HK-2 (cell line): ENCODE measurements around the gene ADAMTS2.
"Not testable (repeated sequence)": the region's sequence is repeated elsewhere in the genome, so short reads cannot be mapped to it uniquely, and the experiment has no call there.

Experiments used
- DNase-seq: peaks from one replicate; pipeline ENCODE4 v3.0.0-alpha.2; 2018; ENCODE audit not compliant: unreplicated experiment

ADAMTS2 gene

DNA sequence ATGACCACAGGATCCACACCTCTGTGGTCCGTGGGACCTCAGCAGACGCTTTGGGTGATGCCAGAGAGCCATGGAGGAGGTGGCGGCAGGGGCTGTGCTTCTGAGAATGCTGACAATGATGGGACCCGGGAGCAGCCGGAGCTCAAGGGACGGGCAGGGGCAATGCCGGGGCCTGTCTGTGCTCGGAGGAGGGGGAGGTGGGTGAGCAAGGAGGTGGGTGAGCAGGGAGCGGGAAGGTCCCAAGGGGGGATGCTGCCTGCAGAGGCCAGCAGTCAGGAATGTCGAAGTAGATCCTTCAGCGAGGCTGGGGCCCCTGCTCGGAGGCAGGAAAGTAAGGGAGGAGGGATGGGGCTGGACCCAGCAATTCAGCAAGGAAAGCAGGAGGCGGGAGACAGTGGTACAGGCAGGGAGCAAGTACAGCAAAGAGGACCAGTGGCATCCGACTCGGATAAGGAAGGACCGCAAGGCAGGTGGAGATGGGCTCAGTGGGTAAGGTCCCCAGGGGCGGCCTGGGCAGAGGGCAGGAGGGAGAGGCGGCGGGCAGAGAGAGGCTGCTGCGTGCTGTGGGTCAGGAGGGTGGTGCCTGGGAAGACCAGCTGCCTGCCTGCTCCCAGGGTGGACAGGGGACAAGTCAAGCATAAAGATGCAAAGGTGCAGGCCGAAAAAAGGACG, 49.0 kb downstream of the ADAMTS2 start:
- DNase-seq, result no peak

DNA sequence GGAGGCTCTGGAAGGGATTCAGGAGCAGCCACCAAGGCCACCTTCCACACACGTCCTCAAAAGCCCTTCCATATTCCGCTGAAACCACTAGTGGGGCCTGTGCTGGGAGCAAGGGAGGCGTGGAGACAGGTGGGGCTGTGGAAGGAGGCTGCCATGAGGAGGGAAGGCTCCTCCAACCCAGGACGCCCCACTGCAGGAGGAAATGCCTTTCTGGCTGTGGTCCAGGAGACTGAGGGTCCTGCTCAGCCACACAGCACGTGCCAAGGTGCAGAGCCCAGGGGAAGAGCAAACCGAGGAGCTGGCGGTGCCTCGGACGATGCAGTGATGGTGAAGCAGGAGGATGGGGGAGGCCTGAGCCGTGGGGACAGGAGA, 49.5 kb downstream of the ADAMTS2 start:
- DNase-seq, result no peak

GRCh38 chr5:179294891-179295777, 50.1 kb downstream of the ADAMTS2 start:
- DNase-seq, result no peak

DNA sequence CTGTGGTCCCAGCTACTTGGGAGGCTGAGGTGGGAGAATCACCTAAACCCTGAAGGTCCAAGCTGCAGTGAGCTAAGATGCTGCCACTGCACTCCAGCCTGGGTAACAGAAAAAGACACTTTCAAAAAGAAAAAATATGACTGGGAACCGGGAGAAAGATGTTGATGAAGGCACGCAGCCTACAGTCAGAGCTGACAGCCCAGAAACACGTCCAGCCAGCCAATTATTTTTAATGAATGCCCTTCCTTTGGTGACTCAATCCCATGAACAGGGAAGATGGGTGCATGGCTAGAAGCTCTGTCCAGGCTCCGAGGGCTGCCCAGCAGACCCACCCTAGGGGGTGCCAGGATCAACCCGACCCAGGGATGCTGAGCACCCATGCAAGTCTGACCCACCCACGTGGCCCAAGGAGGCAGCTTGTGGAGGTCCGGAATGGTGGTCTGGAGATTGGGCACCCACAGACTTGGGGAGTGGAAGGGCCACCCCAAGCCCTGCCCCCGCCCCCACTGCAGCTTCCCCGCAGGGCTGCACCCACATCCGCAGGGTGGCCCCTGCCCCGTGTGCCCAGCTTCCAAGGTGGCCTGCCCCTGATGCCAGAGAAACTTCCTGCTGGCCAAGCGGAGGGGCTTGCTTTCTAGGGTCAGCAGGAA, 51.0 kb downstream of the ADAMTS2 start:
- no peak for DNase-seq

- no peak for DNase-seq
Observed at GRCh38 chr5:179292681-179293635, 52.3 kb downstream of the ADAMTS2 start.

GRCh38 chr5:179292202-179292601, 53.1 kb downstream of the ADAMTS2 start:
- no peak for DNase-seq

GRCh38 chr5:179290681-179291540, 54.4 kb downstream of the ADAMTS2 start:
- DNase-seq, result no peak

DNA sequence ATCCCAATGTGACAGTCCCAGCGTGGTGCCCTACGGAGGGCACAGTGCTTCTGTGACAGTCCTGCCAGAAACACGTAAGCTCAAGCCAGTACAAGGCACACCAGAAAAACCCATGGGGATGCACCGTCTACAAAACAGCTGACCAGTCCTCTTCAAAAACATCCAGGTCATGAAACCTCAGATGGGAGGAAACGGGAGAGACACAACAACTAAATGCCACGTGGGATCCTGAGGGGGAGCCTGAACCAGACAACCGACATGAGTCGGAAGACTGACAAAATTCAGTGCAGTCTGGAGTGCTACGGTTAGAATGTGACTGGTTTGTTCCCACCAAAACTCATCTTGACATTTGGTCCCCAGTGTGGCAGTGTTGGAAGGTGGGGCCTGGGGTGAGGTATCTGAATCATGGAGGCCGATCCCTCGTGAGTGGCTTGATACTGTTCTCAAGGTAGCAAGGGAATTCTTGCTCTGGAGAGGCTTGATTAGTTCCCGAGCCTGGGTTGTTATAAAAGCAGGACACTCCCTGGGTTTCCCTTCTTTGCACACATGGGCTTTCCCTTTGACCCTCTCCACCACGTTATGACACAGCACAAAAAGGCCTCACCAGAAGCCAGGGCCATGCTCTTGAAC, 55.4 kb downstream of the ADAMTS2 start:
- DNase-seq, result no peak

GRCh38 chr5:179288809-179289185, 56.5 kb downstream of the ADAMTS2 start:
- no peak for DNase-seq

- no peak for DNase-seq
Observed at GRCh38 chr5:179288101-179288808, 57.0 kb downstream of the ADAMTS2 start.

GRCh38 chr5:179287631-179288030, 57.6 kb downstream of the ADAMTS2 start:
- no peak for DNase-seq

DNA sequence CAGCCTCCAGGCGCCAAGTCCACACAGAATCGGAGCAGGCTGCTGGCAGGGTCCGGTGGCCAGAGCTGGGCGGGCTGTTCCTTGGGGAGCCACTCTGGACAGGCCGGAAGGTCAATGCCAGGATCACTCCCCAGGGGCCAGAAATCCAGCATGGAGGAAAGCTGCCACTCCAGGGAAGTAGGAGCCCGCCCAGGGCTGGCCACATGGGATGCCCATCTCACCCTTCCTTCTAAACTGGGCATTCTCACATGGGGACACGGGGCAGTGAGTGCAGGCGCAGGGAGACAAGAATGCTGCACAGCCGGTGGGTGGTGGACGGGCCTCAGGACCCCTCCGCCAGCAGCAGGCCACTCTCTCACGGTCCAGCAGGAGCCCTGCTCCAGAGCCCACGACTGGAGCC, 58.2 kb downstream of the ADAMTS2 start:
- no peak for DNase-seq

- DNase-seq, result not testable (repeated sequence)
Observed at GRCh38 chr5:179285776-179286162, 59.5 kb downstream of the ADAMTS2 start.

GRCh38 chr5:179284751-179285631, 60.3 kb downstream of the ADAMTS2 start:
- DNase-seq, result no peak

DNA sequence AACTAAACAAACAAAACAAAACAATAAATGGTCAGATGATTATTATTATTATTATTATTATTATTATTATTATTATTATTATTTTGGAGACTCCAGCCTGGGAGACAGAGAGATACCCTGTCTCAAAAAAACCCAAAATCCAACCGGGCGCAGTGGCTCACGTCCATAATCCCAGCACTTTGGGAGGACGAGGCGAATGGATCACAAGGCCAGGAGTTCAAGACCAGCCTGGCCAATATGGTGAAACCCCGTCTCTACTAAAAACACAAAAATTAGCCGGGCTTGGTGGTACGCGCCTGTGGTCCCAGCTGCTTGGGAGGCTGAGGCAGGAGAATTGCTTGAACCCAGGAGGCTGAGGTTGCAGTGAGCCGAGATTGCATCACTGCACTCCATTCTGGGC, 61.4 kb downstream of the ADAMTS2 start:
- not testable (repeated sequence) for DNase-seq

- no peak for DNase-seq
Observed at GRCh38 chr5:179281694-179282093, 63.6 kb downstream of the ADAMTS2 start.

GRCh38 chr5:179280095-179280490, 65.2 kb downstream of the ADAMTS2 start:
- DNase-seq, result no peak

DNA sequence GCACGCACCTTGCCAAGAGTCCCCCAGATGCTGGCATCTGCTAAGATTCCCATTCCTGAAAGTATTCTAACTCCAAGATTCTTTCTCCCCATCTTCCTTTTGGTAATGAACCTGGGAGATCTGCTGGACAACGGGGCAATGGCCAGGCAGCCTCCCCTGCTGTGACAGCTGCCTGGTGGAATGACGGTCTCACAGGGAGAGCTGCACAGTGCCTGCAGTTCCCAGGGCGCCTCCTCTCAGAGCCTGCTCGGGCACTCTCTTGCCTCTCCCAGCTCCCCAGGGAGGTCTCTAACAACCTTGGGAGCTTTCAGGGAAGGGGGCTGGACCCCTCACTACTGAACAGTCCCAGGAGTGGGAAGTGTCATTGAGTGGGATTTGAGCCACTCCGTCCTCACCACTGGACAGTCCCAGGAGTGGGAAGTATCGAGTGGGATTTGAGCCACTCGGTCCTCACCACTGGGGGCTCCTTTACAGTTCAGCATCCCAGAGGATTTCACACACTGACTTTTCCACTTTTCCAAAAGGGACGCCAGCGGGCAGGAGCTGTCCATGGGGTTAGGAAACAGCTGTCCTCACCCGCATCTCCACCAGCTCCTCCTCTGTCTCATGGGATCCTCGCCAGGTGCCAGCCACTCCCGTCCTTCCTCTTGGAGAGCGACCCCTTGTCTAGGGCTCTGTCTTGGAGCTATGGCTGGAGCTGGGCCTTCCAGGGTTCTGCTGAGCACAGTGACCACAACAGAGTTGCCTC, 65.7 kb downstream of the ADAMTS2 start:
- DNase-seq, result no peak
